Tibial nerve (tissue), 4 donors: ENCODE measurements around the gene SMAD2.

Experiments
- CTCF ChIP-seq, 5 experiments: fragments of 200-600 bp in 3 of 5; fragments of 450-650 bp in 2 of 5; sonication (generic) in 3 of 5; IDR thresholded peaks; one replicate each; pipeline ENCODE4 v1.5.1; 2016 to 2019; ENCODE audit warnings: antibody characterized with exemption in 5 of 5, mild to moderate bottlenecking in 3 of 5, moderate library complexity in 2 of 5
- EP300 ChIP-seq, 2 donors: sonication (generic); formaldehyde crosslinking; IDR thresholded peaks; one replicate each; pipeline ENCODE4 v1.6.1; 2017; ENCODE audit warnings: antibody characterized with exemption in 2 of 2, mild to moderate bottlenecking in 1 of 2
- POLR2A ChIP-seq, 2 donors: fragments of 450-650 bp; IDR thresholded peaks; one replicate each; pipeline ENCODE4 v1.6.1; 2017; ENCODE audit warnings: antibody characterized with exemption in 2 of 2, mild to moderate bottlenecking in 2 of 2, moderate library complexity in 2 of 2

GRCh38 chr18:47800756-47801155 lies 129.7 kb downstream of the SMAD2 start:
- TF ChIP-seq CTCF (IDR thresholded peaks at IDR 0.05) (no peak), POLR2A (IDR thresholded peaks at IDR 0.05) (no peak), EP300 (IDR thresholded peaks at IDR 0.05) (no peak)
